H9 (cell line): ENCODE results near the gene NFS1. TPM values are rescaled to one million over a fixed set of nuclear protein-coding genes. Genes with fewer than 3 reads are reported as not detected.

ENCODE experiments used
- DNase-seq: peaks from one replicate; pipeline ENCODE4 v3.0.0-alpha.2; 2017
- H2AFZ ChIP-seq: one replicate; pipeline ENCODE4 v1.6.1; 2013; ENCODE audit warnings: mild to moderate bottlenecking, low read length, control low read depth, moderate library complexity
- H2AK5ac ChIP-seq: 2 replicates; pipeline ENCODE4 v1.6.1; 2013; ENCODE audit warnings: low read length, control low read depth, mixed read lengths; ENCODE audit not compliant: insufficient read length
- H2BK120ac ChIP-seq: one replicate; pipeline ENCODE4 v1.6.1; 2013; ENCODE audit warnings: low read depth, mild to moderate bottlenecking, low read length, control low read depth, inconsistent platforms; ENCODE audit not compliant: poor library complexity, severe bottlenecking
- H2BK12ac ChIP-seq: 2 replicates; pipeline ENCODE4 v1.6.1; 2013; ENCODE audit warnings: low read length, control low read depth, mixed read lengths, low read depth; ENCODE audit not compliant: insufficient read length
- H2BK15ac ChIP-seq: 2 replicates; pipeline ENCODE4 v1.6.1; 2013; ENCODE audit warnings: low read depth, low read length, control low read depth
- H2BK20ac ChIP-seq: one replicate; pipeline ENCODE4 v1.6.1; 2013; ENCODE audit warnings: low read depth, mild to moderate bottlenecking, low read length, control low read depth, inconsistent platforms; ENCODE audit not compliant: poor library complexity, severe bottlenecking
- H2BK5ac ChIP-seq: 2 replicates; pipeline ENCODE4 v1.6.1; 2013; ENCODE audit warnings: low read length, control low read depth, mixed read lengths; ENCODE audit not compliant: insufficient read length
- H3K14ac ChIP-seq: 2 replicates; pipeline ENCODE4 v1.6.1; 2013; ENCODE audit warnings: low read length, control low read depth; ENCODE audit not compliant: insufficient read depth
- H3K18ac ChIP-seq: 2 replicates; pipeline ENCODE4 v1.6.1; 2013; ENCODE audit warnings: low read depth, mild to moderate bottlenecking, mixed read lengths, low read length, control low read depth; ENCODE audit not compliant: insufficient read length
- H3K23ac ChIP-seq: 2 replicates; pipeline ENCODE4 v1.6.1; 2013; ENCODE audit warnings: low read length, control low read depth, mixed read lengths, low read depth; ENCODE audit not compliant: insufficient read length
- H3K23me2 ChIP-seq: 2 replicates; pipeline ENCODE4 v1.6.1; 2013; ENCODE audit warnings: low read depth, mild to moderate bottlenecking, mixed read lengths, low read length, control low read depth; ENCODE audit not compliant: insufficient read length, poor library complexity, severe bottlenecking
- H3K27ac ChIP-seq: 2 replicates; pipeline ENCODE4 v1.5.1; 2013; ENCODE audit warnings: low read length, control low read depth, mixed read lengths, low read depth; ENCODE audit not compliant: insufficient read length
- H3K27me3 ChIP-seq: 2 replicates; pipeline ENCODE4 v1.6.1; 2013; ENCODE audit warnings: low read length, control low read depth, inconsistent platforms; ENCODE audit not compliant: insufficient read depth
- H3K4ac ChIP-seq: 2 replicates; pipeline ENCODE4 v1.6.1; 2013; ENCODE audit warnings: low read depth, mild to moderate bottlenecking, control low read depth, inconsistent platforms, low read length, moderate library complexity
- H3K4me1 ChIP-seq: 2 replicates; pipeline ENCODE4 v1.6.1; 2013; ENCODE audit warnings: low read length, control low read depth, inconsistent platforms; ENCODE audit not compliant: insufficient read depth
- H3K4me2 ChIP-seq: 2 replicates; pipeline ENCODE4 v1.6.1; 2013; ENCODE audit warnings: low read length, control low read depth, mixed read lengths; ENCODE audit not compliant: insufficient read length, insufficient read depth
- H3K56ac ChIP-seq: 2 replicates; pipeline ENCODE4 v1.6.1; 2013; ENCODE audit warnings: low read depth, mild to moderate bottlenecking, mixed read lengths, low read length, control low read depth; ENCODE audit not compliant: insufficient read length
- H3K79me1 ChIP-seq: 2 replicates; pipeline ENCODE4 v1.6.1; 2013; ENCODE audit warnings: low read depth, mild to moderate bottlenecking, moderate library complexity, low read length, control low read depth, inconsistent platforms; ENCODE audit not compliant: insufficient read depth, poor library complexity, severe bottlenecking
- H3K79me2 ChIP-seq: 2 replicates; pipeline ENCODE4 v1.6.1; 2013; ENCODE audit warnings: low read length, control low read depth, inconsistent platforms; ENCODE audit not compliant: insufficient read depth
- H3K9ac ChIP-seq: 2 replicates; pipeline ENCODE4 v1.6.1; 2013; ENCODE audit warnings: low read length, control low read depth, mixed read lengths; ENCODE audit not compliant: insufficient read length; ENCODE audit errors: extremely low read depth
- H3K9me3 ChIP-seq: one replicate; pipeline ENCODE4 v1.6.1; 2013; ENCODE audit warnings: low read depth, low read length, inconsistent platforms; ENCODE audit not compliant: control insufficient read depth
- H3T11ph ChIP-seq: one replicate; pipeline ENCODE4 v1.6.1; 2013; ENCODE audit warnings: mild to moderate bottlenecking, low read length, control low read depth, inconsistent platforms
- H4K20me1 ChIP-seq: one replicate; pipeline ENCODE4 v1.6.1; 2013; ENCODE audit not compliant: control insufficient read depth, insufficient read length, insufficient read depth
- H4K5ac ChIP-seq: 2 replicates; pipeline ENCODE4 v1.6.1; 2013; ENCODE audit warnings: low read depth, mild to moderate bottlenecking, mixed read lengths, low read length, control low read depth; ENCODE audit not compliant: insufficient read length
- H4K8ac ChIP-seq: replicated peaks from 2 replicates; pipeline ENCODE4 v1.6.1; 2013; ENCODE audit warnings: low read length, control low read depth, mixed read lengths, low read depth; ENCODE audit not compliant: insufficient read length
- H4K91ac ChIP-seq: 2 replicates; pipeline ENCODE4 v1.6.1; 2013; ENCODE audit warnings: low read depth, mild to moderate bottlenecking, moderate library complexity, mixed read lengths, low read length, control low read depth; ENCODE audit not compliant: insufficient read length
- H3K27ac Mint-ChIP-seq, 3 experiments: 2 replicates in 2 of 3; 3 replicates in 1 of 3; pipeline ENCODE4 v1.8.0; 2020 to 2021; ENCODE audit warnings: mixed read lengths in 3 of 3, mild to moderate bottlenecking in 1 of 3, moderate library complexity in 1 of 3
- H3K27me3 Mint-ChIP-seq: 2 replicates; pipeline ENCODE4 v1.8.0; 2021; ENCODE audit warnings: low read depth, mild to moderate bottlenecking, moderate library complexity, mixed read lengths
- H3K36me3 Mint-ChIP-seq, 3 experiments: 2 replicates in 2 of 3; 3 replicates in 1 of 3; pipeline ENCODE4 v1.8.0; 2020 to 2021; ENCODE audit warnings: low read depth in 3 of 3, mixed read lengths in 3 of 3; ENCODE audit not compliant: insufficient read depth in 1 of 3
- H3K4me1 Mint-ChIP-seq, 2 experiments: 2 replicates each; pipeline ENCODE4 v1.8.0; 2020; ENCODE audit warnings: mixed read lengths in 2 of 2
- H3K4me3 Mint-ChIP-seq, 2 experiments: 2 replicates in 1 of 2; 3 replicates in 1 of 2; pipeline ENCODE4 v1.8.0; 2020 to 2021; ENCODE audit warnings: mild to moderate bottlenecking in 2 of 2, mixed read lengths in 2 of 2, moderate library complexity in 1 of 2
- H3K9me3 Mint-ChIP-seq, 2 experiments: 2 replicates in 1 of 2; 3 replicates in 1 of 2; pipeline ENCODE4 v1.8.0; 2020; ENCODE audit warnings: mild to moderate bottlenecking in 2 of 2, mixed read lengths in 2 of 2, moderate library complexity in 1 of 2
- WGBS: extraction: QIAGEN DNeasy Blood & Tissue Kit; methylation state at CpG from one replicate; pipeline ENCODE4 v1.1.7; 2013; ENCODE audit warnings: missing lambda C conversion rate, low lambda C conversion rate, mixed read lengths; ENCODE audit not compliant: insufficient read length; ENCODE audit errors: extremely low coverage; 5-methylcytosine and 5-hydroxymethylcytosine counted together
- total RNA-seq: library from RNA; stranded (reverse); gene quantifications from 2 replicates; pipeline ENCODE4 v1.2.1, GENCODE V29; 2021
- TF ChIP-seq, protein P1 (sequence below): fragments of 200-600 bp; sonication (generic); conservative IDR thresholded peaks from 3 replicates; pipeline ENCODE4 v1.8.0; 2021; ENCODE audit warnings: antibody characterized with exemption, mild to moderate bottlenecking

Gene NFS1
- total RNA-seq, 1 experiment from 2014 or later: 26.6 TPM

GRCh38 chr20:35731862-35732643 lies 32.9 kb upstream of the NFS1 start:
- Mint-ChIP-seq H3K27ac (peak overlapping the region in 1 of 3 experiments; percentile 10; a peak in 2 of 7 replicates), H3K9me3 (no peaks in the 10 kb centered on the region), H3K4me1 (peaks cover 5% of the 10 kb centered on the region in 2 experiments; a peak in 3 of 4 replicates), H3K4me3 (no peak overlapping the region), H3K36me3 (peaks cover 49 to 95% (median 92%) of the 10 kb centered on the region in 3 experiments), H3K27me3 (no peaks in the 10 kb centered on the region; the same call in 1 of the 2 replicates)
- no peaks in the 10 kb centered on the region for H3K4me1 ChIP-seq
- H3K14ac ChIP-seq: no peak overlapping the region
- no peak overlapping the region for H3K56ac ChIP-seq
- no peak overlapping the region for H2BK12ac ChIP-seq
- H3K27me3 ChIP-seq: no peaks in the 10 kb centered on the region
- H4K8ac ChIP-seq: no peak overlapping the region
- no peak overlapping the region for H3K27ac ChIP-seq
- no peak overlapping the region for H3K4me2 ChIP-seq
- TF ChIP-seq, protein P1, sequence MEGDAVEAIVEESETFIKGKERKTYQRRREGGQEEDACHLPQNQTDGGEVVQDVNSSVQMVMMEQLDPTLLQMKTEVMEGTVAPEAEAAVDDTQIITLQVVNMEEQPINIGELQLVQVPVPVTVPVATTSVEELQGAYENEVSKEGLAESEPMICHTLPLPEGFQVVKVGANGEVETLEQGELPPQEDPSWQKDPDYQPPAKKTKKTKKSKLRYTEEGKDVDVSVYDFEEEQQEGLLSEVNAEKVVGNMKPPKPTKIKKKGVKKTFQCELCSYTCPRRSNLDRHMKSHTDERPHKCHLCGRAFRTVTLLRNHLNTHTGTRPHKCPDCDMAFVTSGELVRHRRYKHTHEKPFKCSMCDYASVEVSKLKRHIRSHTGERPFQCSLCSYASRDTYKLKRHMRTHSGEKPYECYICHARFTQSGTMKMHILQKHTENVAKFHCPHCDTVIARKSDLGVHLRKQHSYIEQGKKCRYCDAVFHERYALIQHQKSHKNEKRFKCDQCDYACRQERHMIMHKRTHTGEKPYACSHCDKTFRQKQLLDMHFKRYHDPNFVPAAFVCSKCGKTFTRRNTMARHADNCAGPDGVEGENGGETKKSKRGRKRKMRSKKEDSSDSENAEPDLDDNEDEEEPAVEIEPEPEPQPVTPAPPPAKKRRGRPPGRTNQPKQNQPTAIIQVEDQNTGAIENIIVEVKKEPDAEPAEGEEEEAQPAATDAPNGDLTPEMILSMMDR: no peak
- H3K23me2 ChIP-seq: no peaks in the 10 kb centered on the region
- H3K79me2 ChIP-seq: peaks cover 16% of the 10 kb centered on the region; the same call in 1 of the 2 replicates
- H3T11ph ChIP-seq: no peak overlapping the region
- no peak overlapping the region for H2BK5ac ChIP-seq
- DNase-seq: no peak
- no peak overlapping the region for H2BK15ac ChIP-seq
- no peak overlapping the region for H2BK120ac ChIP-seq
- H3K9me3 ChIP-seq: no peaks in the 10 kb centered on the region
- H3K4ac ChIP-seq: no peak overlapping the region
- H4K91ac ChIP-seq: no peak overlapping the region
- H2AK5ac ChIP-seq: no peak overlapping the region
- no peak overlapping the region for H2AFZ ChIP-seq
- H3K23ac ChIP-seq: no peak overlapping the region
- H4K20me1 ChIP-seq: no peaks in the 10 kb centered on the region
- no peak overlapping the region for H3K18ac ChIP-seq
- H4K5ac ChIP-seq: no peak overlapping the region
- H3K9ac ChIP-seq: no peak overlapping the region
- H3K79me1 ChIP-seq: peaks cover 9% of the 10 kb centered on the region
- no CpG with 5 or more reads among the region's 24 CpGs for WGBS
- H2BK20ac ChIP-seq: no peak overlapping the region
